HG02623 (cell line): ENCODE data around the gene GORAB.

Experiments used
- ATAC-seq: cut with Tn5 transposase; IDR thresholded peaks from one replicate; pipeline ENCODE4 v1.9.1; 2021; ENCODE audit warnings: moderate library complexity; ENCODE audit not compliant: unreplicated experiment

The GORAB gene

GRCh38 chr1:170537798-170538503 is 6.0 kb downstream of the GORAB start:
- ATAC-seq: no peak

DNA sequence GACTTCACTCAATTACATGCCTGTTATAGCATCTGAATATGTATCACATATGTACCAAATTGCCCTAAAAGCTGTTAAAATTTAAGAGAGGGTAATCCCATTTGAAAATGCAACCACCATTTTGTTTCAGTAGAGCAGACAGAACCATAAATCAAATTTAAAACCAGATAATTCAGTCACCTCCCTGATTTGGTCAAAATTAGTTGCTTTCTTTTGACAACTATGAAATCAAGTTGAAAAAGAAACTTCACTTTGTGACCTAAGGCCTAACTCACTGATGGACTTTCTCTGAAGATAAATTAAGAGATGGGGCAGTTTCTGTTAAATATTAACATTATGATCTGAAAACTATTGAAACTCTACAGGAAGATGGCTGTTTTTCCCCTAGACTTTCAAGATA is 6.7 kb downstream of the GORAB start:
- no peak for ATAC-seq

- ATAC-seq: no peak
Measured at GRCh38 chr1:170539154-170539553, 7.2 kb downstream of the GORAB start.

- ATAC-seq: no peak
Measured at GRCh38 chr1:170544624-170545023, 12.7 kb downstream of the GORAB start.

- ATAC-seq: no peak
Measured at GRCh38 chr1:170545476-170545875, 13.5 kb downstream of the GORAB start.

DNA sequence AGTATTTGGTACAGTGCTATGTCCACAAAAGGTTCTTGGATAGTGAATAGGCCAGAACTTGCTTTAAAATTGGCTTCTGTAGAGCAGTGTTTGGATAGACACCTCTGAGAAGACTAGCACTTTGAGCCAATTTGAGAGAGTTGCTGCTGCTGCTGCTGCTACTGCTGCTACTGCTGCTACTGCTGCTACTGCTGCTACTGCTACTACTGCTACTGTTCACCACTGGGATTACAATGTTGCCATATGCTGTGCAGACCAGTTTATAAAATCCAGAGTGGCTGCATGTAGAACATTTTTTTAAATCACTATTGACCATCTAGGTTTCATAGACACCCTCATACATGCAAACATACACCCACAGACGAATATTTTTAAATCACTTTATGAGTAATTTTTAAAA is 15.3 kb downstream of the GORAB start:
- ATAC-seq: no peak

- no peak for ATAC-seq
Measured at GRCh38 chr1:170548497-170548896, 16.5 kb downstream of the GORAB start.

GRCh38 chr1:170555370-170555769 is 23.4 kb downstream of the GORAB start:
- no peak for ATAC-seq

DNA sequence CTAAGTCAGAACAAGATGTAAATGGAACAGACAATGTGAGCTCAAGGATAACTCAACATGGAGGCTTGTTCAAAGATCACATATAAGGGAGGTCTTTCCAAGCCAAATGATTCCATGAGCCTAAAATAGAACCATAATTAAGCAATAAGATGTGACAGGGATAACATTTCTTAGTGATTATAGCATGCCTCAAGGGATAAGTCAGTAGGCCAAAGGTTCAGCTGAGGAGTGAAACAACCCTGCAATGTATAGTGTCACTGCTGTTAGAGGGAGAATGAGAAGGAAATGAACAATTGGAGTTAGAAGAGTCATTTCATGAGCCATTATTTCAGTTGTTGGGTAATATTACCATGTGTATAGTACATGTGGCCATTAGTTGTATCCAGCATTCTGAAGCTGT is 25.0 kb downstream of the GORAB start:
- ATAC-seq: no peak

GRCh38 chr1:170558731-170559130 is 26.8 kb downstream of the GORAB start:
- no peak for ATAC-seq

- no peak for ATAC-seq
Measured at GRCh38 chr1:170559166-170559565, 27.2 kb downstream of the GORAB start.

- ATAC-seq: no peak
Measured at GRCh38 chr1:170560681-170561285, 28.8 kb downstream of the GORAB start.

- peak; percentile 45 for ATAC-seq
Measured at GRCh38 chr1:170562646-170563338, 30.8 kb downstream of the GORAB start.

GRCh38 chr1:170567214-170567613 is 35.2 kb downstream of the GORAB start:
- no peak for ATAC-seq

GRCh38 chr1:170568197-170568596 is 36.2 kb downstream of the GORAB start:
- ATAC-seq: no peak

DNA sequence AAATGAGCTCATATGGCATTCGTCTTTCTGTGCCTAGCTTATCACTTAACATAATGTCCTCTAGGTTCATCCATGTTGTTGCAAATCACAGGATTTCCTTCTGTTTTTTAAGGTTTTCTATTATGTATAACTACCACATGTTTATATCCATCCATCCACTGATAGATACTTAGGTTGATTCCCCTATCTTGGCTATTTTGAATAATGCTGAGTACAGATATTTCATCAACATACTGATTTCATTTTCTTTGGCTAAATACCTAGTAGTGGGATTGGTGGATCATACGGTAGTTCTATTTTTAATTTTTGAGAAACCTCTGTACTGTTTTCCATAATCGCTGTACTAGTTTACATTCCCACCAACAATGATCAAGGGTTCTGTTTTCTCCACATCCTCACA is 45.0 kb downstream of the GORAB start:
- ATAC-seq: no peak

DNA sequence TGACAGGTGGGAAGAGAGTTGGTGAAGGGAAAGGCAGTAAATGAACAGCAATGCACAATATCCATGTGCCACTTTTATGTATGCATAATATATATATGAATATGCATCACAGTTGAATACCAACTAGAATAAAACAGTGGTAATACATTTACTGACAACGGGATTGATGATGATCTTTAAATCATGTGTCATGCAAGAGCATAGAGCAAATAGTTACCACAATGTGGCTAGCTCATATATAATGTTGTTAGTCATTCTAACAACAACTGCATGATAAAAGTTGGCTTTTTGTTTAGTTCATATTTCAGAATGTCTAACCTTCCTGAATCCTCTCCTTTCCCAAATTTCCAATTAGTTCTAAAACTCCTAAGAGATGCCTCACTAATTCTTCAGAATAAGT is 46.4 kb downstream of the GORAB start:
- ATAC-seq: no peak

GRCh38 chr1:170580636-170581440 is 48.9 kb downstream of the GORAB start:
- no peak for ATAC-seq

GRCh38 chr1:170583186-170583585 is 51.2 kb downstream of the GORAB start:
- no peak for ATAC-seq

DNA sequence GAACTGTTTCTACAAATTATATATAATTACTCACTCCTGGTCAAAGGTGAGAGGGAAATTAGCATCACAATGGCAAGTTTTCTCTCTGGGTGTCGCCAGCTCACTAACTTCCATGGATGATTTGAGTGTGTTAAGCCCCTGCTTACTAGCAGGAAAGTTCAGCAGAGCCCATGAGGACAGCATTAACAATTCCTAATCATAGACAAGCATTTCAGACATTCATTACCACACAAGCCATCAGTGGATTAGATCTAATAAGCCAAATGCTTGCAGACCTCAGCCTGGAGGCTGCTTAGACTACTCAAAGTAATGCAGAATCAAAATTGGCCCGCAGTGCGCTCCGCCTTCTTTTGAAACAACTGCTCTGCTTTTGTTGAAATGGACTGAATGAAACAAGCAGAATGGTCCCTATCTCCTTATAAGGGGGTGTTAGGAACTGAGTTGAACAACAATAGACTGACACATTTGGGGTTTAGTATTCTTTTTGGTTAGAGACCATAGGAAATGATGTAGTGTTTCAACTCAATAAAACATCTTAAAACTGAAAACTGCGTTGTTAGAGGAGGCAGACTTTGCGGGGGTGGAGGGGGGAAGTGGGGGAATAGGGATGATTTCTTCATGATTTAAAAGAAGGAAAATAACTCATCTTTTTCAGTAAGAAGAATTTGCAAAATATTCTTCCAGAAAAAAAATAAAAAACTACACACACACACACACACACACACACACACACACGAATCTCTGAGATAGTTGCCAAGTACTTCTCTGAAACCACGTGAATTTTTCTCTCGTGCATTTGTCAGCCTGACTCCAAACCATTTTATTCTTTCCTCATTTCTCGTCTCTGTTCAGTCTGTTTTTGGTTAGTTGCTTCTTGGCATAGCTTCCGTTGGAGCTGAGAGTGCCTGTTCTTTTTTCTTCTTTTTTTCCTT is 54.6 kb downstream of the GORAB start:
- ATAC-seq: no peak
